Stimulated activated CD4-positive, alpha-beta T cell treated with anti-CD3 and anti-CD28 coated beads, Interleukin-2, amount 100 ng/mL, for 24 hours (primary cell): ENCODE data around the gene EMB.
"Not testable (repeated sequence)": the region's sequence is repeated elsewhere in the genome, so short reads cannot be mapped to it uniquely, and the experiment has no call there.

Source experiments
- DNase-seq, 2 donors: peaks; one replicate each; pipeline ENCODE4 v3.0.0-alpha.2; 2020

Gene EMB, protein sequence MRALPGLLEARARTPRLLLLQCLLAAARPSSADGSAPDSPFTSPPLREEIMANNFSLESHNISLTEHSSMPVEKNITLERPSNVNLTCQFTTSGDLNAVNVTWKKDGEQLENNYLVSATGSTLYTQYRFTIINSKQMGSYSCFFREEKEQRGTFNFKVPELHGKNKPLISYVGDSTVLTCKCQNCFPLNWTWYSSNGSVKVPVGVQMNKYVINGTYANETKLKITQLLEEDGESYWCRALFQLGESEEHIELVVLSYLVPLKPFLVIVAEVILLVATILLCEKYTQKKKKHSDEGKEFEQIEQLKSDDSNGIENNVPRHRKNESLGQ

DNA sequence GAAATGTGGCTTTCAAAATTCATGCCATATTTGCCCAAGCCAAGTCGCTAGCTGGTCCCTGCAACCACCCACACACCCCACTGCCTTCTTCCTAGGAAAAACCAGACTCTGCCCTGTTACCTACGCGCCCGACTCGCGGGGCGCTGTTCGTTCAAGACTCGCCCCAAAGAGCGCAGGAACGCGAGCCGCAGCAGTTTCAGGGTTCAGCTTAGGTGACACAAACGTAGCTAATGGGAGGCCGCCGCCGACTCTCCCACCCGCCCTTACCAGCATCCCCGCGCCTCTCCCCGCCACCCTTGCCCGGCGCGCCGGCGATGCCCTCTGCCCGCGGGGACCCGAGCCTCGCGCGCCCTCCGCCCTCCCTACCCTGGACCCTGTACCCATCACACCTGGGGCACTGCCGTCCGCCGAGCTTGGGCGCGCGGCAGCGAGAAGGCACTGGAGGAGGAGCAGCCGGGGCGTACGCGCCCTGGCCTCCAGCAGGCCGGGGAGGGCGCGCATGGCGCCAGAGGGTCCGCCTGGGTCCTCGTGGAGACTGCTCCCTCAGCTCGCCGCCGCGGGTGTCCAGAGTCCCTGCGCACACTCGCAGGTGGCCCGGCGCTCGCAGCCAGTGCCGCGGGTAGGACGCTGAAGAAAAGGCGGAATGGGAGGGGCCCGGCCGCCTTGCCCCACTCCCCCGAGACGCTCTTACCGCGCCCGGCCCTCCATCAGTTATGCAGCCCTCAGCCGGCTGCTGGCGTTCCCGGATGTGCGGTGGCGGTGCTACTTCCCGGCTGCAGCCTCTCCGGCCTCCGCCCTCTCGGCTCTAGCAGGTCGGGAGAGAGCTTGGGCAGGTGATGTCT, at the start of gene EMB:
EMB (minus strand) TSS at position 638 of the 842 bp plus-strand sequence; CDS start at position 501, 137 bp downstream.
- DNase-seq, result peak; percentile 80 to 82

DNA sequence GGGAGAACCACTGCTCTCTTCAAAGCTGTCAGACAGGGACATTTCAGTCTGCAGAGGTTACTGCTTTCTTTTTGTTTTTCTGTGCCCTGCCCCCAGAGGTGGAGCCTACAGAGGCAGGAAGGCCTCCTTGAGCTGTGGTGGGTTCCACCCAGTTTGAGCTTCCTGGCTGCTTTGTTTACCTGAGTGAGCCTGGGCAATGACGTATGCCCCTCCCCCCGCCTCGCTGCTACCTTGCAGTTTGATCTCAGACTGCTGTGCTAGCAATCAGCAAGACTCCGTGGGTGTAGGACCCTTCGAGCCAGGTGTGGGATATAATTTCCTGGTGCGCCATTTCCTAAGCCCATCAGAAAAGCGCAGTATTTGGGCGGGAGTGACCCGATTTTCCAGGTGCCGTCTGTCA, 48.4 kb upstream of the EMB start:
- not testable (repeated sequence) for DNase-seq

DNA sequence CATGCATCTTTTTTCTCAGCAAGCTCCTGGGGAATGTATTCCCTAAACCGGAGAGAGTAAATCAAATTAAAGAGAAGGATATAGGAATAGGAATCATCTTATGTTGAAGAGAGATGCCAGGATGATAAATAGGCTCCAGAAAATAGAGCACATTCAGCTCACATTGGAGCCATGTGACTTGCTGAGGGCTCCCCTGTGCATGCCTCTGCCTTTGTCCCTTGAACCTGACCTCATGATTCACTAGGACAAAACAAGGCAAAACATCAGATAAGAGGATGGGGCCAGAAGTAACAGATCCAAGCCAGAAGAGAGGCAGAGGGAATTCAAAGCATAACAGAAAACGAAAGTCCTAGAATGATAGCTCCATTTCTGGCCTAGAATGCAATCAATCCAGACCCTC, 37.7 kb upstream of the EMB start:
- DNase-seq, result not testable (repeated sequence)

DNA sequence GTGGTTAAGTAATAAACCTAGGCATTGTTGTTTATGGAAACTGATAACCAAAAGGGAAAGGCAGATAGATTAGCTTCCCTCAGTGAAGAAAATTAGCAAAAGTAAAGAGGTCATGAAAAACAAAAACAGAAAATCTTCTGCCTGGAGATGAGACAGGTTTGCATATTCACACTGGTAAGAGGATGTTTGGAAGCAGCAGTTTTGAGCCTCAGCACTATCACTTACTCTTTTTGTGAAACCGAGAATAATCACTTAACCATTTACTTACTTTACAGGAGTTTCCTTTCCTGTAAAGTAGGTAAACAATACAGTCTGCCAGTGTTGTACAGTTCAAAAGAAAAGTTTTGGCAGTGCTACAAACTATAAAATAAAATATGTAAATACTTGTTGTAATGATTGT, 35.5 kb upstream of the EMB start:
- DNase-seq, result no peak

DNA sequence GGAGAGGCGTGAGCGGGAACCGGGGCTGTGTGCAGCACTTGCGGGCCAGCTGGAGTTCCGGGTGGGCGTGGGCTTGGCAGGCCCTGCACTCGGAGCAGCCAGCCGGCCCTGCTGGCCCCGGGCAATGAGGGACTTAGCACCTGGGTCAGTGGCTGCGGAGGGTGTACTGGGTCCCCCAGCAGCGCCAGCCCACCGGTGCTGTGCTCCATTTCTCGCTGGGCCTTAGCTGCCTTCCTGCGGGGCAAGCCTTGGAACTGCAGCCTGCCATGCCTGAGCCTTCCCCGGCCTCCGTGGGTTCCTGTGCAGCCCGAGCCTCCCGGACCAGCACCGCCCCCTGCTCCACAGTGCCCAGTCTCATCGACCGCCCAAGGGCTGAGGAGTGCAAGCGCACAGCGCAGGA, 23.9 kb upstream of the EMB start:
- DNase-seq, result not testable (repeated sequence)

GRCh38 chr5:50463726-50464125, 22.6 kb upstream of the EMB start:
- no peak for DNase-seq

DNA sequence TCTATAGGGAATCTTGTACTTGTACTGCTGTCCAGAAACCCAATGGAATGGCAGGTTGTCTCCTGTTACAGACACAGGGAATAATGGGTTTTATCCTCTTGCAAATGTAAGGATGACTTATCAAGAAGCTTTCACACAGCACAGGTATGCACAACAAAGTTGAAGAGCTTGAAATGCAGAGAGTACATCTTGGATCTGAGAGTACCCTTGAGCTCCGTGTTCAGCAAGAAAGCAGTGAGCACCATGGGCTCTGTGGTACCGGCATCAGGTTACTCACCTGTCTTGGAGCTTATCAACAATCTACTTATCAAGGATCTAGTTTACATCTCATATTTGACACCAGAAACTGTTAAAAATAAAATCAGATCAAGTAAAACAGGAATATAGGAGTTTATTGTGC, 22.0 kb upstream of the EMB start:
- DNase-seq, result no peak

- not testable (repeated sequence) for DNase-seq
Measured at GRCh38 chr5:50462579-50462978, 21.5 kb upstream of the EMB start.

- DNase-seq, result not testable (repeated sequence)
Measured at GRCh38 chr5:50458372-50458771, 17.3 kb upstream of the EMB start.

DNA sequence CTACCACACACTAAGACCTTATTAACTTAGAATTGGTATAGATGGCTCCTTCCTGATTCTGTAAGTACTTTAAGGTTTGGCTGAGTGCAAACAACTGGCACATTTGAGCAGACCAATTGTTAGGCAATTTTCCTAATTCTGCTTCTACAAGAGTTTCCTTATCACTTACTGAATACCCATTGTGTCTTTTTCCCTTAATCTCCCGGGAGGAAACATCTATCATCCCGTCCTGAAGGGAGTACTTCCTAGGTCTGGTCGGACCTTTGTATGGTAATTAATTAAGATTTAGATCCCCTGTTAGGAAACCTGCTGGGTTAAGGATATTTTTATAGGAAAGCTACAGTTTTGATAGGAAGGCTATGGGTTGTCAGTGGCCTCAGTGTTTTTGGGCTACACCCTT, 8.2 kb upstream of the EMB start:
- DNase-seq, result not testable (repeated sequence)

DNA sequence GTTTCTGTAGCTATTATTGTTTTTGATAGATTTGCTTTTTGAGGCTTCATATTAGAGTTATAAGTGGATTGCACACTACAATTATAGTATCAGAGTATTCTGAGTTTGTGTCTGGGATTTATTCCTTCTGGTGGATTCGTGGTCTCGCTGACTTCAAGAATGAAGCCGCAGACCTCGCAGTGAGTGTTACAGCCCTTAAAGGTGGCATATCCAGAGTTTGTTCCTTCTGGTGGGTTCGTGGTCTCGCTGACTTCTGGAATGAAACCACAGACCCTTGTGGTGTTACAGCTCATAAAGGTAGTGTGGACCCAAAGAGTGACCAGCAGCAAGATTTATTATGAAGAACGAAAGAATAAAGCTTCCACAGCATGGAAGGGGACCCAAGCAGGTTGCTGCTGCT, 6.9 kb upstream of the EMB start:
- DNase-seq, result no peak

DNA sequence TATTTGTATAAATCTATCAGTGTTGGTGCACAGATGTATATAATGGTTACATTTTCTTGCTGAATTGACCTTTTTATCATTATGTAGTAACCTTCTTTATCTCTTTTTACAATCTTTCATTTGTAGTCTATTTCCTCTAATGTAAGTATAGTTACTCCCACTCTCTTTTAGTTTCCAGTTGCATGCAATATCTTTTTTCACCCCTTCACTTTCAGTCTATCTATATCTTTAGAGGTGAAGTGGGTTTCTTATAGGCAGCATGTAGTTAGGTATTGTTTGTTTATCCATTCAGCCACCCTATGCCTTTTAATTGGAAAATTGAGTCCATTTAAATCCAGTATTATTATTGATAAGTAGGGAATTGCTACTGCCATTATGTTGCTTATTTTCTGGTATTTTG, 6.1 kb upstream of the EMB start:
- no peak for DNase-seq

DNA sequence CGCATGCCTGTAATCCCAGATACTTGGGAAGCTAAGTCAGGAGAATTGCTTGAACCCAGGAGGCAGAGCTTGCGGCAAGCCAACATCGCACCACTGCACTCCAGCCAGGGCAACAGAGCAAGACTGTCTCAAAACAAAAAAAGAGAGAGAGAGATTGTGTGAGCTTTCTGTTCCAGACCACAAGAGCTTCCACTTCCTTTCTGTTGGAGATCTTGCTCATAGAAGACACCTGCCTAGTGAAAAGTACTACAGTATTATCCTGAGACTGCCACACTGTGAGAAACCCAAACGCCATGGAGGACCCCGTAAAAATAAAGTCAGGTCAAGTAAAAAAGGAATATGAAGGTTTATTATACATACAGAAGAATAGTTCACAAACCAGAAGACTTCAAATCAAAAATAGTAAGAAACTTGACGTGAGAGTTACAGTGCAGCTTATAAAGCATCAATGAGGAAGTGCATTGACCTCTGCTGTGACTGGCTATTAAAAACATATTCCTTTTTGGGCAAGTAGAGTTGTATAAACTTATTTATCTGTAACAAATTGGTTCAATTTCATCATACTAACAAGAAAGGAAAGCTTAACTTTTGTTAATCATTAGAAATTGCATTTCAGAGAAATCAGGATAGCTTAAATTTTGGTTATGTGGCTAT, 4.3 kb upstream of the EMB start:
- DNase-seq, result no peak

- not testable (repeated sequence) for DNase-seq
Measured at GRCh38 chr5:50442559-50443539, 1.8 kb upstream of the EMB start.

GRCh38 chr5:50441493-50441955, 436 bp upstream of the EMB start:
- no peak for DNase-seq

DNA sequence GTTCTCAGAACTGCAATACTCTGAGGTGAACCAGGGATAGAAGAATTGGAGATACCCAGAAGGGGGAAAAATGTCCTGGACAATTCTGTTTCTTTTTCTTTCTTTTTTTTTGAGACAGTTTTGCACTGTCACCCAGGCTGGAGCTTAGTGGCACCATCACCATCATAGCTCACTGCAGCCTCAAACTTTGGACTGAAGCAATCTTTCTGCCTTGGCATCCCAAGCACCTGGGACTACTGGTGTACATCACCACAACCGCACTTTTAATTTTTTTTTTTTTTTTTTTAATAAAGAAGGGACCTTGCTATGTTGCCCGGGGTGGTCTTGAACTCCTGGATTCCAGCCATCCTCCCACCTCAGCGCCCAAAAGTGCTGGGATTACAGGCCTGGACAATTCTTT, 1.9 kb downstream of the EMB start:
- DNase-seq, result no peak

- DNase-seq, result not testable (repeated sequence)
Measured at GRCh38 chr5:50438060-50438459, 3.0 kb downstream of the EMB start.

- DNase-seq, result no peak
Measured at GRCh38 chr5:50435168-50435567, 5.9 kb downstream of the EMB start.

- not testable (repeated sequence) for DNase-seq
Measured at GRCh38 chr5:50431133-50431904, 9.8 kb downstream of the EMB start.

DNA sequence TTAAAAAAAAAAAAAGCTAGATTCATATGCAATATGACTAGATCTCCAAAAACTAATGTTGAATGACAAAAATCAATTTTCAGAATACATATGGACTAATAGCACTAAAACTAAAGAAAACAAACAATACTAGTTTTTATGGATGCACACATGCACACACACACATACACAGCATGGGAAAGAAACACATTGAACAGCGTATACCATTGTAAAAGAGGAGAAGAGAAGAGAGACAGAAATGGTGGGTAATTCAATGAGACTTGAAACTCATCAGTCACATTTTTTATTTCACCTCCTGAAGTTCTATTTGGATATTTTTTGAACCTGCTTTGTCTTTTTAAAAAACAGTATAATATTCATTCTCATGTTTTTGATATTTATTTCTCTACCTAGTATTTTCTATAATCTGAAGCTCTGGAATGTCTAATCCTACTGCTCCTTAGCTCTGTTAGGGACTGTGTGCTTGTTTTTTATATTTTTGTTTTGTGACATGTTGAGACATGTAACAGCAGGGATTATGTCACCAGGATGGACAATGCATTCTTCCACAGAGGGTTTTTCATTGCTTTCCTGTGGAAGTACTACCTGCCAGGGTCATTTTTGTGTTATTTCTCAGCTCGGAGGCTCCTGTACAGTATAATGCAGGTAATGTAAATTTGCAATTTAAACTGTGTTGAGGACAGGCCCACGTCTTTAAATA, 17.8 kb downstream of the EMB start:
- not testable (repeated sequence) for DNase-seq
